Keratinocyte (primary cell): ENCODE data around the gene ZNF84. TPM values are rescaled to one million over a fixed set of nuclear protein-coding genes. Genes with fewer than 3 reads are reported as not detected.
A peak's percentile ranks its signal among the peaks of the same experiment; 100 is the strongest.

Experiments used
- DNase-seq: peaks from one replicate; pipeline ENCODE4 v3.0.0-alpha.2; 2011; ENCODE audit warnings: low read depth, missing footprints, low spot score
- FAIRE-seq: peaks from 2 replicates; lab custom pipeline; 2011; peaks lifted over from hg19 to GRCh38; lab: Jason Lieb, UNC
- H2AFZ ChIP-seq: 2 replicates; pipeline ENCODE4 v1.6.0; 2012; ENCODE audit warnings: low read length, control low read depth, inconsistent platforms; ENCODE audit not compliant: control insufficient read depth
- H3K27ac ChIP-seq: 2 replicates; pipeline ENCODE4 v1.5.1; 2011; ENCODE audit warnings: low read length; ENCODE audit not compliant: control insufficient read depth, insufficient read depth
- H3K27me3 ChIP-seq: 3 replicates; pipeline ENCODE4 v1.6.0; 2011; ENCODE audit warnings: low read length; ENCODE audit not compliant: control insufficient read depth, insufficient read depth; ENCODE audit errors: extremely low read depth
- H3K36me3 ChIP-seq, 2 experiments: 2 replicates in 1 of 2; 3 replicates in 1 of 2; pipeline ENCODE4 v1.5.1; 2011; ENCODE audit warnings: low read length in 2 of 2, mild to moderate bottlenecking in 1 of 2; ENCODE audit not compliant: control insufficient read depth in 2 of 2, insufficient read depth in 2 of 2; ENCODE audit errors: extremely low read depth in 1 of 2
- H3K4me1 ChIP-seq: 3 replicates; pipeline ENCODE4 v1.5.1; 2011; ENCODE audit warnings: low read length; ENCODE audit not compliant: control insufficient read depth, insufficient read depth; ENCODE audit errors: extremely low read depth
- H3K4me2 ChIP-seq: 3 replicates; pipeline ENCODE4 v1.6.0; 2011; ENCODE audit warnings: low read depth, low read length; ENCODE audit not compliant: control insufficient read depth, insufficient read depth; ENCODE audit errors: extremely low read depth
- H3K4me3 ChIP-seq, 3 experiments: fragments of 200-600 bp in 1 of 3; sonication (generic) in 1 of 3; 2 replicates in 2 of 3; 3 replicates in 1 of 3; pipeline ENCODE4 v1.5.1; 2011 to 2016; ENCODE audit warnings: low read length in 3 of 3, mild to moderate bottlenecking in 3 of 3, control low read depth in 2 of 3, inconsistent platforms in 1 of 3, low read depth in 1 of 3, mixed read lengths in 1 of 3, mixed run types in 1 of 3, moderate library complexity in 1 of 3; ENCODE audit not compliant: control insufficient read depth in 2 of 3, insufficient read depth in 2 of 3; ENCODE audit errors: extremely low read depth in 1 of 3
- H3K79me2 ChIP-seq: 2 replicates; pipeline ENCODE4 v1.6.0; 2012; ENCODE audit warnings: low read length; ENCODE audit not compliant: control insufficient read depth, insufficient read depth
- H3K9ac ChIP-seq: 3 replicates; pipeline ENCODE4 v1.6.0; 2011; ENCODE audit warnings: low read length; ENCODE audit not compliant: control insufficient read depth, insufficient read depth; ENCODE audit errors: extremely low read depth
- H3K9me1 ChIP-seq: 3 replicates; pipeline ENCODE4 v1.6.0; 2011; ENCODE audit warnings: low read length; ENCODE audit not compliant: control insufficient read depth, insufficient read depth; ENCODE audit errors: extremely low read depth
- H3K9me3 ChIP-seq: 2 replicates; pipeline ENCODE4 v1.5.1; 2012; ENCODE audit warnings: low read depth, low read length; ENCODE audit not compliant: control insufficient read depth
- H4K20me1 ChIP-seq: 3 replicates; pipeline ENCODE4 v1.6.0; 2011; ENCODE audit warnings: low read length; ENCODE audit not compliant: control insufficient read depth, insufficient read depth; ENCODE audit errors: extremely low read depth
- EZH2 ChIP-seq: IDR thresholded peaks from one replicate; pipeline ENCODE4 v1.6.1; 2012; ENCODE audit warnings: inconsistent platforms, mild to moderate bottlenecking, low read length, moderate library complexity
- dilution Hi-C: fragments of 300-500 bp; cut with MboI; formaldehyde crosslinking; loops from one replicate; pipeline ENCODE4 v1.7.0; 2020; ENCODE audit warnings: low sequenced_read_pairs; ENCODE audit not compliant: extremely low pct_ligation_motif_present
- polyA minus RNA-seq, 3 experiments: library from RNA; depleted of rRNA, polyadenylated mRNA; stranded (reverse); fragments of >200 nt; gene quantifications; 1 replicate in 1 of 3; 2 replicates in 1 of 3; 3 replicates in 1 of 3; pipeline ENCODE4 v1.2.3, GENCODE V29; 2011
- polyA plus RNA-seq, 5 experiments: library from polyadenylated mRNA; depleted of rRNA in 3 of 5; stranded (reverse) in 3 of 5; stranded (forward) in 1 of 5; unstranded in 1 of 5; fragments of >200 nt; gene quantifications; 1 replicate in 1 of 5; 2 replicates in 3 of 5; 3 replicates in 1 of 5; pipeline versions ENCODE4 v1.2.1 to v1.2.3, GENCODE V29; 2011 to 2012; ENCODE audit warnings: missing spikeins in 2 of 5, low read depth in 1 of 5, low replicate concordance in 1 of 5
- TF ChIP-seq, protein P1 (sequence below), 3 experiments: IDR thresholded peaks in 1 of 3; conservative IDR thresholded peaks in 1 of 3; optimal IDR thresholded peaks in 1 of 3; 2 replicates in 2 of 3; 3 replicates in 1 of 3; pipeline versions ENCODE3 to v1.5.1; 2011; ENCODE audit warnings: low read length in 3 of 3, mild to moderate bottlenecking in 3 of 3, moderate library complexity in 2 of 3, control low read depth in 1 of 3, inconsistent platforms in 1 of 3; ENCODE audit not compliant: insufficient read depth in 2 of 3; ENCODE audit errors: extremely low read depth in 1 of 3

The ZNF84 gene
- polyA plus RNA-seq (10.7 to 29.5 TPM (median 24.9 TPM) in 3 replicates), polyA minus RNA-seq (8.0 to 27.9 TPM (median 22.8 TPM) in 3 replicates)
- polyA plus RNA-seq (2011; ENCODE audit: low read depth): 14.0 TPM
- polyA plus RNA-seq (2011; cell fraction: cytosol; rRNA removed): 6.1 and 15.0 TPM in 2 replicates
- 56.8 and 67.0 TPM in 2 replicates for polyA plus RNA-seq (2011; cell fraction: nucleus; rRNA removed)
- 11.4 and 12.1 TPM in 2 replicates for polyA plus RNA-seq (2012; ENCODE audit: low replicate concordance)
- 5.6 TPM for polyA minus RNA-seq (2011; cell fraction: cytosol; rRNA and poly(A)+ RNA removed)
- 20.5 and 39.9 TPM in 2 replicates for polyA minus RNA-seq (2011; cell fraction: nucleus; rRNA and poly(A)+ RNA removed)

DNA sequence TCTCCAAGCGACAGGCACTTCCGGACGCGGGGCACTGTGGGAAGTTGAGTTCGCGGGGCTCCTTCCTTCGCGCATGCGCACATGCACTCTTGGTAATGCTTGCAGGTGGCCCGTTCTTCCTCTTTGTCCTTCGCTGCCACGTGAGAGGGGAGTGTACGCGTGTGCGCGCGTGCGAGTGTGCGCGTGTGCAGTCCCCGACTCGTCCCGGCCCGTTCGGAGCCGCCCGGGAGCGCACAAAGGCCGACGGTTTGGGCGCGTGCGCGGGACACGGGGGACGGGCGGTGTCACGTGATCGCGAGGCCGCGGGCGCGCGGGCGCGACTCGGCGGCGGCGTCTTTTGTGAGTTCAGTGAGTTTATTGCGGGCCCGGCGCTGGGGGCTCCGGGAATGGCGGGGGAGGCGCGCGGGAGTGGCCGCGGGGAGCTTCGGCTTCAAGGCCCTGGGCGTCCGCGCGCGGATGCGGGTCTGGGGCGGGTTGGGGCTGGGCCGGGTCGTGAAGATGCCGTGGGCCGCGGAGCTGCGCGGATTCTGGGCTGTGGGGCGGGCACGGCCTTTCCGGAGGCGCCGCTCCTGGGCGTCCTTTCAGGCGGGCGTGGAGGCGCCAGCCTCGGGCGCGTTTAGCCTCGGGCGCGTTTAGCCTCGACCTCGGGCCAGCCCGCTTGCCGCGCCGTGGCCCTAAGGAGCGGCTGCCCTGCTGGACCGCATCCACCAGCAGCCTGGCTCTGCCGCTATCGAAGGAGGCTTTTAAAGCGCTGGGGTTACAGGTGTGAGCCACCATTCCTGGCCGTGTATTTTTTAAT, at the start of gene ZNF84:
TSS of gene ZNF84 (plus strand) at position 303 of the 799 bp plus-strand sequence. CDS start 3,959 bp downstream, outside the sequence.
- FAIRE-seq: peak; percentile 84
- peak within 1 kb of the TSS; percentile 56 for H3K4me2 ChIP-seq

DNA sequence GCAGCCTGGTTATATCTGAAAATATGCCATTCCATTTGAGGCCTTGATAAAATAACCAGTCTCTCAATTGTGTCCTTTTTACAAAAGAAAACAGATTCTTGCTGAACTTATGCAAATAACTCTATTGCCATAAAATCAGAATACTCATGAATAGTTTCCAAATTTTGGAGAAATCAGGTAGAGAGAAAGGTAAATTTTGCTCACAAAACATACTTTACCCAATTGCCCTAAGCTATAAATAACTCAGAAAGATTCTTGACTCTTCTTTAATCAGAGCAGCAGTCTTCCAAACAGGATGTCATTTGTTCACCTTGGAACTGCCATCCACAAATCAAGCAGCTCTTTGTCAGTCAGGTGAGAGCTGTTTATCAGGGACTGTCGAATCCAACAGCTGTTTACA, 38.6 kb upstream of the ZNF84 start:
- DNase-seq (no peak), FAIRE-seq (no peak)
- Histone ChIP-seq H3K27ac (no peak overlapping the region), H3K79me2 (peaks cover 52% of the 10 kb centered on the region), H4K20me1 (no peaks in the 10 kb centered on the region), H3K9me1 (no peaks in the 10 kb centered on the region), H3K4me2 (no peak overlapping the region), H2AFZ (no peak overlapping the region), H3K9me3 (peaks cover 13% of the 10 kb centered on the region), H3K36me3 (peaks cover 0 to 3% of the 10 kb centered on the region in 2 experiments), H3K4me3 (no peak overlapping the region), H3K27me3 (no peaks in the 10 kb centered on the region), H3K9ac (no peak overlapping the region), H3K4me1 (no peaks in the 10 kb centered on the region)
- dilution Hi-C loops: no loop called here
- TF ChIP-seq, protein P1, sequence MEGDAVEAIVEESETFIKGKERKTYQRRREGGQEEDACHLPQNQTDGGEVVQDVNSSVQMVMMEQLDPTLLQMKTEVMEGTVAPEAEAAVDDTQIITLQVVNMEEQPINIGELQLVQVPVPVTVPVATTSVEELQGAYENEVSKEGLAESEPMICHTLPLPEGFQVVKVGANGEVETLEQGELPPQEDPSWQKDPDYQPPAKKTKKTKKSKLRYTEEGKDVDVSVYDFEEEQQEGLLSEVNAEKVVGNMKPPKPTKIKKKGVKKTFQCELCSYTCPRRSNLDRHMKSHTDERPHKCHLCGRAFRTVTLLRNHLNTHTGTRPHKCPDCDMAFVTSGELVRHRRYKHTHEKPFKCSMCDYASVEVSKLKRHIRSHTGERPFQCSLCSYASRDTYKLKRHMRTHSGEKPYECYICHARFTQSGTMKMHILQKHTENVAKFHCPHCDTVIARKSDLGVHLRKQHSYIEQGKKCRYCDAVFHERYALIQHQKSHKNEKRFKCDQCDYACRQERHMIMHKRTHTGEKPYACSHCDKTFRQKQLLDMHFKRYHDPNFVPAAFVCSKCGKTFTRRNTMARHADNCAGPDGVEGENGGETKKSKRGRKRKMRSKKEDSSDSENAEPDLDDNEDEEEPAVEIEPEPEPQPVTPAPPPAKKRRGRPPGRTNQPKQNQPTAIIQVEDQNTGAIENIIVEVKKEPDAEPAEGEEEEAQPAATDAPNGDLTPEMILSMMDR (optimal IDR thresholded peaks at IDR 0.05 in 1 of 3, IDR thresholded peaks at IDR 0.05 in 1 of 3, conservative IDR thresholded peaks at IDR 0.05 in 1 of 3; ENCODE audit: extremely low read depth in 1 of 3, insufficient read depth in 2 of 3, low read length in 3 of 3): no peak
- no peak for TF ChIP-seq EZH2

More for the DNA sequence above, at the start of gene ZNF84:
- peak within 1 kb of the TSS; percentile 72 for H3K27ac ChIP-seq
- dilution Hi-C loops: no loop called here
- peaks cover 26% of the 10 kb centered on the region for H3K79me2 ChIP-seq
- peak within 1 kb of the TSS; percentile 83 for H3K9ac ChIP-seq
- peak within 1 kb of the TSS; percentile 70 for H2AFZ ChIP-seq
- H3K36me3 ChIP-seq: peaks cover 0 to 1% of the 10 kb centered on the region in 2 experiments
- H3K4me1 ChIP-seq: no peaks in the 10 kb centered on the region
- no peaks in the 10 kb centered on the region for H3K9me1 ChIP-seq
- H3K9me3 ChIP-seq: peaks cover 8% of the 10 kb centered on the region
- peak; percentile 94 for DNase-seq
- H4K20me1 ChIP-seq: no peaks in the 10 kb centered on the region
- H3K4me3 ChIP-seq: peak within 1 kb of the TSS; percentile 74 to 90 (median 79)
- no peak for TF ChIP-seq EZH2
- TF ChIP-seq, protein P1 (optimal IDR thresholded peaks at IDR 0.05 in 1 of 3, IDR thresholded peaks at IDR 0.05 in 1 of 3, conservative IDR thresholded peaks at IDR 0.05 in 1 of 3; ENCODE audit: extremely low read depth in 1 of 3, insufficient read depth in 2 of 3, low read length in 3 of 3): no peak
- no peaks in the 10 kb centered on the region for H3K27me3 ChIP-seq
